ENCODE measurements around the gene RIPK3.
A peak's percentile ranks its signal among the peaks of the same experiment; 100 is the strongest.
"Not testable (repeated sequence)": the region's sequence is repeated elsewhere in the genome, so short reads cannot be mapped to it uniquely, and the experiment has no call there.

Gene RIPK3

DNA sequence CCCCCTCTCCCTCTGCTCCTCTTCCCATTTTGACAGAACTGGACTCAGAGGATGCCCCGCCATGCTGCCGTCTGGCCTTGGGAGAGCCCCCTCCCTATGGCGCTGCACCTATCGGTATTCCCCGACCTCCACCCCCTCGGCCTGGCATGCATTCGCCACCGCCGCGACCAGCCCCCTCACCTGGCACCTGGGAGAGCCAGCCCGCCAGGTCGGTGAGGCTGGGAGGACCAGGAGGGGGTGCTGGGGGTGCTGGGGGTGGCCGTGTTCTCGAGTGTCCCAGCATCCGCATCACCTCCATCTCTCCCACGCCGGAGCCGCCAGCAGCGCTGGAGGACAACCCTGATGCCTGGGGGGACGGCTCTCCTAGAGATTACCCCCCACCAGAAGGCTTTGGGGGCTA, 29.7 kb upstream of the RIPK3 start:
- DNase-seq = no peak

DNA sequence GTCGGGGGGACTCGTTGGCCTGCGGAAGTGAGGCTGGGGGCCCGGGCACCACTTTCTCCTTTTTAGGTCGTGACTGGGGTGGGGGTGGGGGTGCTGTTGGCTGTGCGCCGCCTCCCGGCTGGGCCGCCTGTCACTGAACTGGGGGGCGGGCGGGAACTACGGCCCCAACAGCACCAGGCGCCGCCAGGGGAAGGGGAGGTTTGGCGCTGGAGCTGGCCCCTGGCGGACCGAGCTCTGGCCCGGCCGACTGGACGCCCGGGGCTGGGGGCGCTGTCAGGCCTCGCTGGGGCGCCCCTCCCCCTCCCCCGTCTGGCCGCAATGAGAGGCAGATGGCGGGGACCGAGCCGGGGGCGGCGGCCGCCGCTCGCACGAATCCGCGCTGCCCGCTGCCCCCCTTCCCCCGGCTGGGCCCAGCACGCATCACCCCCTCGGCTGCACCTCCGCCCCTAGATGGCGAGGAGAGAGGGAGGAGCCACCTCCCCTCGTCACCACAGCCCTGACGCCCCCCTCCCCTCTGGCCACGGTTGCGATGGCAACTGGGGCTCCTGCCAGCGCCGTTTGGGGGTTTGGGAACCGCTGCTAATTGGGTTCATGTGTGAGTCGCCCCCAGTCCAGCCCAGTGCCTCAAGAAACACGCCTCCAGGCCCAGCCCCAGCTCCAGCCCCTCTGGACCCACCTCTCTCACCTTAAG, 28.9 kb upstream of the RIPK3 start:
- peak; percentile 10 for DNase-seq

DNA sequence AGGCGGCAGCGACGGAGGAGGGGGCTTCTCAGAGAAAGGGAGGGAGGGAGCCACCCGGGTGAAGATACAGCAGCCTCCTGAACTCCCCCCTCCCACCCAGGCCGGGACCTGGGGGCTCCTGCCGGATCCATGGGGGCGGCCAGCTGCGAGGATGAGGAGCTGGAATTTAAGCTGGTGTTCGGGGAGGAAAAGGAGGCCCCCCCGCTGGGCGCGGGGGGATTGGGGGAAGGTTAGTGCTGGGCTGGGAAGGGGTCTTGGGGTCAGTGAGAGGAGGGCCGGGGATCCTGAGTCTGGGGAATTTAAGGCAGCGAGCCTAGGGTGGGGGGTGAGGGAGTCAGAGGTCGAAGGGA, 28.4 kb upstream of the RIPK3 start:
- DNase-seq = no peak

DNA sequence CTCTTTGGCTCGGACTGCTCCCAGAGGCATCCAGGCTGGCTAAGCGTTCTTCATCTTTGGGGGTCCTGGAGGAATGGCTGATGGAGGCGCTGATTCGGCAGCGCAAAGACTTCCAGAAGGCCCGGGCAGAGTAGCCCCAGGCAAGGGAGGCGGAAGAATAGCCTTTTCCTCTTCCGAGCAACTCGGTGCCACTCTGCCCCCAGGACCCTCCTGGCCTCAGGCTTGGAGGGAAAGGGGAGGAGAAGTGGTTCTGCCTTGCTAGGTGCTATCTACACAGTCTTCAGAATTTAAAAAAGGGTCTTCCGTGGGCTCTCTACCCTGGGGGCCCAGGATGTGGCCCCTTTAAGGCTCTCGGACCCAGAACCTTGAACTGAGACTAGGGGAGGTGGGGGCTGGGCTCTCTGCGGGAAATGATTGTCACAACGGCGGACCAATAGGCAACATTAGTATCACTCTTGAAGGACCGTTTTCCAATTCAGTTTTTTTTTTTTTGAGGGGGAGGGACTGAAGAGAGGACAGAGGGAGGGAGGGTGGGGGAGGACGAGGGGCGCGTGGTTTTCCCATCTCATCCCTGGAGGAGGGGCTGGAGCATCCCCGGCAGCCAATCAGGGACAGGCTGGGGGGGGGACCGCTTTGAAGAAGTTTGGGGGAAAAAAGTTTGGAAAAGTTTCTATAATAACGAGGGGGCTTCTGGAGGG, 27.9 kb upstream of the RIPK3 start, which contains the start of gene NFATC4:
Gene NFATC4, plus strand, starts transcription at position 671 of the 698 bp plus-strand sequence. CDS start 157 bp downstream, outside the sequence.
- no peak for DNase-seq

DNA sequence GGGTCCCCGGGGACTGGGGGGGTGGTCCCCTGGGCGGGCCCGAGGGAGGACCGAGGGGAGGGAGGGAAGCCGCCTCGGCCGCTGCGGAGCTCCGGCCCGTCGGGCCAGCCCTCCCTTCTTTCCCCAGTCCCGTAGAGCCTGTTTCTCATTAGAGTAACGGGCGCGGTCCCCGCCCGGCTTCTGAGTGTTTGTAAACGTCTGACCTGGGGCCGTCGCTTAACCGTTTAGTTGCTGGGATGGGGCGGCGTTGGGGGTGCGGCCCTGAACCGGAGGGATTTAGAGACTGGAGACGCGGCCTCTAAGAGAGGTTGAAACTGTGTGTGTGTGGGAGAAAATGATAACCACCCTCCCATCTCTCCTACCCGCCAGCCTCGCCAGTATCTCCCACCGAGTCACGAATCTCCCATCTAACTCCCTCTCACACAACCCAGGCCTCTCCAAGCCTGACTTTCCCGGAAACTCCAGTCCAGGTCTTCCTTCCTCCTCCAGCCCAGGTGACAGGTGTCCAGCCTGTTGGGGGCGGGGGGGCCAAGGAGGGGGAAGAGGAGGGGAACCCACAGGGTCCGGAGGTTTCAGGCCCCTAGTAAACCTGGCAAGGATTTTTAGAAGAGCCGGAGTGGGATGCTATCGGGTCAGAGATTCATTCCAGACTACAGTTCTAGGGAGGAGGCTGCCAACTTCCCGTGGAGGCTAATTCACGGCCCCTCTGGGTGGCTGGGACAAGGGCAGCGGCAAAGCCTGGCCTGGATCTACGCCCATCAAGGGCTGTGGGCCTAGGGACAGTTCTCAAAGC, 27.1 kb upstream of the RIPK3 start:
- DNase-seq = no peak

DNA sequence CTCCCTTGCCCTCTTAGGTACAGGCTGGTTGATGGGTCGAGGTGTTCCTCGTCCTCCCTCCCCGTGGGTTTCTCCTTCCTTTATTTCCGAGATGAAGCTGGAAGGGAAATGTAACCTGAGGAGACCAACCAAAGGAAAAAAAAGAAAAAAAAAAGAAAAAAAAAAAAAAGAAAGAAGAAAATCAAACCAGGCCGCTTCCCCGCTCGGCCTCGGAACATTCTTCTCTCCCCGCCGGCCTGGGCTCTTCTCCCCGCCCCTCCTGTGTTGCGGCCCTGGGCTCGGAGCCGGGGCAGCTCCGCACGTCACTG, 26.6 kb upstream of the RIPK3 start:
- DNase-seq = no peak

DNA sequence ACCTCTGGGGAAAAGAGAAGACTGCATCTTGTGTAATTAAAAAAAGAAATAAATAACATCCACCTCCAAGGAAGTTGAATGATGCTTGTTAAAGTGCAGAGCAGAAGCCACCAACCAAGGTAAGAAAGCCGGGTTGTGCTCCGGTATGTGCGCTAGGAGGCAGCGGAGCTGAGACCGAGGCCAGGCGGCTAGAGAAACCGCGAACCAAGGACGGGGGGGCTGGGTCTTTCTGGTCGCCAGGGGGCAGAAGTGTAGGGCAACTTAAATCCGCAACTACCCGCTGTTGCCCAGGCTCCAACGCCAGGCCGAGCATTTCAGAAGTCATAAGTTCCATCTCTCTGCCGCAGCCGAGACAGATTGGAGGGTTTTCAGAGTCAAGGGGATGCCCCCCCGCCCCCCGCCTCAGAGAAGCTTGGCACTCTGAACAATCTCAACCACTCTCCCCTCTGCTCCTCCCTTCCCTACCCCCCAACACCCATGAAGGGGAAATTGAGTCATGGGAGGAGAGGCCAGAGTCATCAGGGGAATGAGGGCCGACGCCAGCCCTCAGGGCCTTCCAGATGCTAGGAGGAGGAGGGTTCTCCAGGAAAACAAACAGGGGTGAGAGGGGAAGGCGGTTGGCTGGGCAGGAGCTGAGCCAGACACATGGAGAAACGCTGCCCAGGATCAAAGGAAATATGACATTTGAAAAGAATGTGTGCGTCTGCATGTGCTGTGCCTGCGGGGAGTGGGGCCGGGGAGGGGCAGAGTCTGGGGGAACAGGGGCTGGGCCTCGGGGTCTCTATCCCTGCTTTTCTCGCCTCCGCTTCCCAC, 26.0 kb upstream of the RIPK3 start:
- DNase-seq = no peak

DNA sequence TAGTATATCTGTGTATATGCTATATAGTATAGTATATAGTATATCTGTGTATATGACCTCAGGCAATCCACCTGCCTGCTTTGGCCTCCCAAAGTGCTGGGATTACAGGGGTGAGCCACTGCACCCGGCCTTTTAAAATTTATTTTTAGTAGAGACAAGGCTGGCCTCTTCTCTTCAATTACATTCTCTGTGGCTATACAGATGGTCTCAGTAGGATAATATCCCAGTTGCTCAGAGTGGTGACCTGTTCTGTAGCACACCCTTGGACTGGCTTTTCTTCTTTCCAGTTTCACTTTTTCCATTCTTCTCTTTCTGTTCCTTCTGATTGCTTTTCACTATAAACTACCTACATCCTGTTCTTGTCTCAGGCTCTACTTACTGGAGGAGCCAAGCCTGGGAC, 25.1 kb upstream of the RIPK3 start:
- DNase-seq = no peak

DNA sequence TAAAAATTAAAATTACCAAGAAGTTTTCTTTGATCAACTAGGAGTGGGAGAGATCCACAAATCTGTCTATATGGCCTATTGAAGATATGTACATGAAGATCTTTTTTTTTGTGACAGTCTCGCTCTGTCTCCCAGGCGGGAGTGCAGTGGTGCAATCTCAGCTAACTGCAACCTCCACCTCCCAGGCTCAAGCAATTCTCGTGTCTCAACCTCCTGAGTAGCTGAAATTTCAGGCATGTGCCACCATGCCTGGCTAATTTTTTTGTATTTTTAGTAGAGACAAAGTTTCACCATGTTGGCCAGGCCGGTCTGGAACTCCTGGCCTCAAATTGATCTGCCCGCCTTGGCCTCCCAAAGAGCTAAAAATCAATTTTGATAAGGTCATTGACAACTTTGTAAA, 23.6 kb upstream of the RIPK3 start:
- DNase-seq = no peak

DNA sequence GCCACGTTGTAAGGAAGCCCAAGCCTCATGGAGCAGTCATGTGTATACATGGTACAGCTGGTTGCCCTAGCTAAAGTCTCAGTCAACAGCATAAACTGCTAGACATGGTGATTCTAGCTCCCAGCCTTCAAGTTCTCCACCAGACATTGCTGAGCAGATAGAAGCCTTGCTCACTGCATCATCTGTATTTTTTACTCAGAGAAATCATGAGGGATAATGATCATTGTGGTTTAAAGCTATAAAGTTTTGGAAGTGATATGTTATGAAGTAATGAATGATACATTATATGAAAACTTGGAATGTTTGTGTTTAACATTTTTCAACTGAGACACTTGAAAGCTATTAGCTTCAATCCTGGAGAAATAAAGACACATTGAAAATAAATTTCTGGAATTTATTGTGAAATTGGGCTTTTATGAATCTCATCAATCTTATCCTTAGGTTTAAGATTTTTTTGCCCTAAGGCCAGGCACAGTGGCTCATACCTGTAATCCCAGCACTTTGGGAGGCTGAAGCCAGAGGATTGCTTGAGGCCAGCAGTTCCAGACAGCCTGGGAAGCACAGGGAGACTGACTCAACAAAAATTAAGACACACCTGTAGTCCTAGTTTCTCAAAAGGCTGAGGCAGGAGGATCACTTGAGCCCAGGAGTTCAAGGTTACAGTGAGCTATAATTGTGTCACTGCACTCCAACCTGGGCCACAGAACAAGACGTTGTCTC, 22.6 kb upstream of the RIPK3 start:
- DNase-seq = no peak

DNA sequence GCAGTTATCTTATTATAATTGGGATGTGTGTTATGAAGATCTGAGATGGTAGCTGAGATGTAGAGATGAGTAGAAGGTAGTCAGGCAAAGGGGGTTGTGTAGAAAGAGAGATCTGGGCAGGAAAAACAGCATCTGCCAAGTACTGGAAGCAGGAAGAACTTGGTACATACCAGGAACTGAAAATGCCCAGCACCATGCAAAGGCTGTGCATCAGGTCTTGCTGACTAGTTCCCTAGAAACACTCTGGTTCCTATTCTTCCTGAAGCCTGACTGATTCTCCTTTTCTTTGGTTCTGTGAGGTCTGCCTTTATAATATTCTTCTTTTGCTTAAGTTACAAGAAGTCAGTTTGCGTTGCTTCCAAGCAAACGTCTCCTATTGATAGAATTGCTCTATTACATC, 21.5 kb upstream of the RIPK3 start:
- no peak for DNase-seq

DNA sequence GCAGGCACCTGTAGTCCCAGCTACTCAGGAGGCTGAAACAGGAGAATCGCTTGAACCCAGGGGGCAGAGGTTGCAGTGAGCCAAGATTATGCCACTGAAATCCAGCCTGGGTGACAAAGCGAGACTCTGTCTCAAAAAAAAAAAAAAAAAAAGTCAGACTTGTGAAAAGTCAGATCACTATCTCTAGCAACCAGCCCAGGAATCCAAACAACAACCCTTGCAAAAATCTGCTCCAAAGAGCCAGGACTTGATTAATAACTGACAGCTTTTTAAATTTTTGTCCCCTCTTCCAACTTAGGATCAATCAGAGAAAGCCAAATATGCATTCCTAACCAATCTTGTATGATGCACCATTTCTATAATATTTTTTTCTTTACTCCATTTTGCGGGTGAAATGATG, 20.5 kb upstream of the RIPK3 start:
- DNase-seq = no peak

DNA sequence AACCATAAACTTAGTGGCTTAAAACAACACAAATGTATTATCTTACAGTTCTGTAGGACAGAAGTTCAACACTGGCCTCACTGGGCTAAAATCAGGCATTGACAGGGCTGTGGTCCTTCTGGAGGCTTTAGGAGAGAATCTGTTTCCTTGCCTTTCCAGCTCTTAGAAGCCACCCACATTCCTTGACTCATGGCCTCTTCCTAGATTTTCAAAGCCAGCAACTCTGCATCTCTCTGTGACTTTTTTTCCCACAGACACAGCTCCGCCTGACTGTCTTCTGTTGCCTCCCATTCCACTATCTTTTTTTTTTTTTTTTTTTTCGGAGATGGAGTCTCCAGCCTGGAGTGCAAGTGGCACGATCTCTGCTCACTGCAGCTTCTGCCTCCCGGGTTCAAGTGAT, 16.4 kb upstream of the RIPK3 start:
- no peak for DNase-seq

DNA sequence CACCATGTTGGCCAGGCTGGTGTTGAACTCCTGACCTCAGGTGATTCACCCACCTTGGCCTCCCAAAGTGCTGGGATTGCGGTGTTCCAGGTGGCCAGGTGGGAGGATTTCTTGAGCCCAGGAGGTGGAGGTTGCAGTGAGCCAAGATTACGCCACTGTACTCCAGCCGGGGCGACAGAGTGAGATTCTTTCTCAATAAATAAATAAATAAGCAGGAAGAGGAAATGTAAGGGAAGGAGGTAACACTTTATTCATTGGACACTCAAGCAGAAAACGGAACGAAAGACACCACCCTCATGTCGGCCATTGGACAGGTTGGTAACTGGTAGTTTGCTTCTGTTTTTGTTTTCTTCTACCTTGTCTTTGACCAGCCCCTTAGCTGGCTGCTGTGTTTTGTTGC, 15.2 kb upstream of the RIPK3 start:
- no peak for DNase-seq

DNA sequence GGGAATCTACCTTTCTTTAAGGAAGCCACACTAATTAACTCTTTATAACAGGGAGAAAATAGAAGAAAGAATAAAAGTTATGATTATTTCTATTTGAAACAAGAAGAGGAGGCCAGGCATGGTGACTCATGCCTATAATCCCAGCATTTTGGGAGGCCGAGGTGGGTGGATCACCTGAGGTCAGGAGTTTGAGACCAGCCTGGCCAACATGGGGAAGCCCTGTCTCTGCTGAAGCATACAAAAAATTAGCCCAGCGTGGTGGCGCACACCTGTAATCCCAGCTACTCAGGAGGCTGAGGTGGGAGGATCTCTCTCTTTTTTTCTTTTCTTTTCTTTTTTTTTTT, 14.7 kb upstream of the RIPK3 start:
- not testable (repeated sequence) for DNase-seq

DNA sequence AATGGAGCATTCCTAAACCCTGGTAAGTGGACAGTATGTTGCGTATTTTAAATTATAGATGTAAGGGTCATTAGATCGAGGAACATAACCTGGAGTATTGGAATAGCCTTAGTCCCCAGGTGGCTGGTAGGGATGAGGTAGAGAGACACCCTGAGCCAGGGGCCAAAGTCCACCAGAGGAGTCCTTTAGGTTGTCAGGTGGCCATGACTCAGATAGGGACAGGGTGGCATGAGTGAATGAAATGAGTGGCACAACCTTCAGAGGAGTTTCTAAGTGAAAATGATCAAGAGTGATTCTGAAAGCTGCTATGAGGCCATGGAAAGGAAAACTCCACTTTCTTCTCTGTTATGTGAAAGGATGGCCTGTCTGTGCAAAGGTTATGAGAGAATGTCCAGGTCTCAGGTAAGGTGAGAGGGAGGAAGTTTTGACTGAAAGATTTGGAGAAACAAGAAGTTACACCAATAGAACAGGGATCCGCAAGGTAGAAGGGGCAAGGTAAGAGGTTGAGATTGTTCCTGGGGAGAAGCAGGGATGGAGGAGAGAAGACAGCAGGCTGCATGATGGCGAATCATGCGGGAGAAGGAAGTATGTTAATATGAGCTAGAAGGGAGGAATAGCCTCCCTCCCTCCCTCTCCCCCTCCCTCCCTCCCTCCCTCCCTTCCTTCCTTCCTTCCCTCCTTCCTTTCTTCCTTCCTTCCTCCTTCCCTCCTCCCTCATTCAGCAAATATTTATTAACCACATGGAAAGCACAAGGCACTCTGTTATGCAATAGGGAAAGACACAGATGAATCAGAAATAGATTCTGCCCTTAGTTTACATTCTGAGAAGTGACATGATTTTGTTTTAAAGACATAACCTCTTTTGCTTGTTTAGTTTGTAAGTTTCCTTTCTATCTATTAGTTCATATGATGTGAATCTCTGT, 14.0 kb upstream of the RIPK3 start:
- no peak for DNase-seq

DNA sequence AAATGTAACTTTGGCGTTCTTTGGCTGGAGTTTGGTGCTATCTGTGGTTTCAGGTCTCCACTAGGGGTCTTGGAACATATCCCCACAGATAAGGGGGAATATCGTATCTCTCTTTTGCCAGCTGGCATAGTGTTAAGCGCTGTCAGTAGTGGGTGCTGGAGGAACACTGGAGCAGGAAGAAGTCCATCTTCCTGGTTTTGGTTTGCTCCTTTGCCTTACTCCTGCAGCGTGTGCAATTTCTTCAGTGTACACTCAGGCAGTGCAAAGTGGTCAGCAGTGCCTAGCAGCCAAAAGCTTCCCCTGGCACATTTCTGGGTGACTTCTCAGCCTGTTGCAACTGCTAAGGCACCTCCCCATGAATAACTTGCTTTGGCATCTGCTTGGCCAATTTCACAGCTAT, 11.7 kb upstream of the RIPK3 start:
- no peak for DNase-seq

DNA sequence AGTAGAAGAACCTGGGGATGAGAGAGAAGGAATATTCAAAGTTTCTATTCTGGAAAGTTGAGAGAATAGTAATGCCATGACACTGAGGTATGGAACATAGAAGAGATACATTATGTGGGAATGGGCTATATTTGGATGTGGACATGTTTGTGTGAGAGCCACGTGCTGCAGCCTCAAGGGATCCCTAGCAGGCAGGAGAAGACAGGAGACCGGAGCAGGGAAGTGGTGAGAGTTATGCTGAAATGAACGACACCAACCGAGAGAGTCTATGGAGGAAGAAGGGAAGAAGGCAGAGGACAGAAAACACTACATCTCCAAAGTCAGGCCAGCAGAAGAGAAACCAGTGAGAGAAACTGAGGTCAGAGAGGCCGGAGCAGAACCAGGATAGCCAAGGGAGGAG, 10.0 kb upstream of the RIPK3 start:
- DNase-seq = no peak

DNA sequence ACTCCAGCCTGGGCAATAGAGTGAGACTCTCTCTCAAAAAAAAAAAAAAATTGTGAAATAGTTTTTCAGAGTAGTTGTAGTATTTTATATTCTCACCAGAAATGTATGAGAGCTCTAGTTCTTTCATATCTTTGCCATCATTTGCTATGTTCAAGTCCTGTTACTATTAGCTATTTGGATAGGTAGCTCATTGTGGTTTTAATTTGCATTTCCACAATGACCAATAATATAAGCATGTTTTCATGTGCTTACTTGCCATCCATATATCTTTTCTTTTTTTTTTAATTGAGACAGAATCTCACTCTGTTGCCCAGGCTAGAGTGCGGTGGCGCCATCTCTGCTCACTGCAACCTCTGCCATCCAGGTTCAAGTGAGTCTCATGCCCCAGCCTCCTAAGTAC, 8.4 kb upstream of the RIPK3 start:
- DNase-seq = no peak

DNA sequence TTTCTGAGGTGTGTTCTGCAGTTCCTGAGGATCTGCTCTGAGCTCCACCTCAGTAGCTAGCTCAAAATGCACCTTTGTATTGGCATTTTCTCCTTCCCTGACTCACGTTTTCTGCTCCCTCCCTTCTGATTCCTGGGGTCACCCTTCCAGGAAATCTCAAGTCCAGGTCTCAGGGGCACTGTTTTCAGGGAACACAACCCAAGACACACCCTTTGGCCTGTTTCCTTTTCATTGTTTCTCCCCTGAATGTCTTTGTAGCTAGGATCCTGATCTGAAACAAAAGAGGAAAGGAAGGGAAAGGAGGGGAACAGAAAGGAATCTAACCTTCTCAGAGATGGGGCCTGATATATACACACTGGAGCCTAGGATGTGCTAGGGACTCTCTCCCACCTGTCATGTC, 7.3 kb upstream of the RIPK3 start:
- no peak for DNase-seq

DNA sequence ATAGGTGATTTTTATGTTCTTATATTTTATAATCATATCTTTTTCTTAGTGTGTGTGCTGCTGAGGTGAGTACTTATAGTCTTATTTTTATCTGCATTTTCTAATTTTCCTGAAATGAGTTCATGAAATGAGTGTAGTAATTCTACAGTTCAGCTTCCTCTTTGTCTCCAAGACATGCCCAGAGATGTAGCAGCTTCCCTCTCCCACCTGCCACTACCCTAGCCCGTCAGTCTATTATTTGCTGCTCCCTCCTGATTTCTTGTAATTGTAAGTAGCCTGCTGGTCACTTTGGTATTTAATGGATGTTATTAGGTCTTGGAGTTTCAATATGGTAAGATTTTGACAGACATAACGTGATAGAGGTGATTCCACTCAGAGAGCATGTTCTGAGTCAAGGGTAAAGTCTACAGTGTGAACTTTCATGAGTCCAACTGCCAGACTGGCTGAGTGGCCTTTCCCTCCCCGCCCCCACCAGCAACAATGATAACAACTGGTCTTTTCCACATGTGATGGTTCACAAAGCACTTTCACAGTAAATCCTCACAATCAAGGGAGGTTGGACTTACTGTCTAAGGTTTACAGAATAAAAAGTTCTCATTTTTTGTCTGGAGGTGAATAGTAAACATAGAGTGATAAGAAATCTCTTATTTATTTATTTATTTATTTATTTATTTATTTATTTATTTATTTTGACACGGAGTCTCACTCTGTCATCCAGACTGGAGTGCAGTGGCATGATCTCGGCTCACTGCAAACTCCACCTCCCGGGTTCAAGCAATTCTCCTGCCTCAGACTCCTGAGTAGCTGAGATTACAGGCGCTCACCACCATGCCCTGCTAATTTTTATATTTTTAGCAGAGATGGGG, 4.2 kb upstream of the RIPK3 start:
- DNase-seq = no peak
